SK-N-SH treated with all-trans-retinoic acid at 6 μM for 48 hours (cell line): ENCODE measurements around the gene ARHGAP29.

Experiments used
- ATAC-seq: fragments of 200-7000 bp; cut with Tn5 transposase; 3 replicates; pipeline ENCODE4 v1.9.1; 2020; ENCODE audit warnings: mild to moderate bottlenecking, moderate library complexity
- ARNTL ChIP-seq: fragments of 450-650 bp; formaldehyde crosslinking; IDR thresholded peaks from 2 replicates; pipeline ENCODE4 v1.5.0; 2020; ENCODE audit warnings: low read depth, mild to moderate bottlenecking, moderate library complexity, borderline replicate concordance
- BACH2 ChIP-seq: fragments of 250-450 bp; sonication (Bioruptor Pico); IDR thresholded peaks from 2 replicates; pipeline ENCODE4 v1.9.0; 2021; ENCODE audit warnings: mild to moderate bottlenecking, borderline replicate concordance
- CREB5 ChIP-seq: fragments of 250-450 bp; sonication (Bioruptor Pico); IDR thresholded peaks from 2 replicates; pipeline ENCODE4 v1.5.1; 2020; ENCODE audit warnings: low read depth, mild to moderate bottlenecking, moderate library complexity
- CSDC2 ChIP-seq: fragments of 250-450 bp; sonication (Bioruptor Pico); IDR thresholded peaks from 2 replicates; pipeline ENCODE4 v1.5.0; 2020; ENCODE audit warnings: mild to moderate bottlenecking, moderate library complexity
- CSRNP3 ChIP-seq: fragments of 250-450 bp; sonication (Bioruptor Pico); IDR thresholded peaks from 2 replicates; pipeline ENCODE4 v1.5.1; 2021; ENCODE audit warnings: mild to moderate bottlenecking, moderate library complexity
- ESRRG ChIP-seq: fragments of 250-450 bp; sonication (Bioruptor Pico); IDR thresholded peaks from 2 replicates; pipeline ENCODE4 v1.6.1; 2021; ENCODE audit warnings: mild to moderate bottlenecking
- GLIS3 ChIP-seq: fragments of 250-450 bp; sonication (Bioruptor Pico); IDR thresholded peaks from 2 replicates; pipeline ENCODE4 v1.5.0; 2020; ENCODE audit warnings: mild to moderate bottlenecking, moderate library complexity
- ISL1 ChIP-seq: fragments of 250-450 bp; sonication (Bioruptor Pico); IDR thresholded peaks from 2 replicates; pipeline ENCODE4 v2.1.2; 2022; ENCODE audit warnings: mild to moderate bottlenecking, moderate library complexity
- OSR1 ChIP-seq: fragments of 250-450 bp; sonication (Bioruptor Pico); IDR thresholded peaks from 2 replicates; pipeline ENCODE4 v1.8.0; 2022; ENCODE audit warnings: moderate library complexity, mild to moderate bottlenecking, inconsistent platforms
- PATZ1 ChIP-seq: fragments of 250-450 bp; sonication (Bioruptor Pico); IDR thresholded peaks from 2 replicates; pipeline ENCODE4 v1.8.0; 2020; ENCODE audit warnings: mild to moderate bottlenecking, moderate library complexity, borderline replicate concordance
- POU6F1 ChIP-seq: fragments of 250-450 bp; sonication (Bioruptor Pico); IDR thresholded peaks from 2 replicates; pipeline ENCODE4 v1.8.0; 2021; ENCODE audit warnings: low read depth, mild to moderate bottlenecking, moderate library complexity, borderline replicate concordance
- PPARA ChIP-seq: fragments of 250-450 bp; sonication (Bioruptor Pico); IDR thresholded peaks from 2 replicates; pipeline ENCODE4 v1.5.0; 2020; ENCODE audit warnings: mild to moderate bottlenecking, borderline replicate concordance
- SNAI2 ChIP-seq: fragments of 250-450 bp; sonication (Bioruptor Pico); IDR thresholded peaks from 2 replicates; pipeline ENCODE4 v1.5.0; 2020; ENCODE audit warnings: mild to moderate bottlenecking, moderate library complexity
- TCF4 ChIP-seq: fragments of 250-450 bp; sonication (Bioruptor Pico); IDR thresholded peaks from 2 replicates; pipeline ENCODE4 v1.8.0; 2021; ENCODE audit warnings: mild to moderate bottlenecking, moderate library complexity, borderline replicate concordance
- TOX ChIP-seq: fragments of 250-450 bp; sonication (Bioruptor Pico); IDR thresholded peaks from 2 replicates; pipeline ENCODE4 v1.8.0; 2021; ENCODE audit warnings: mild to moderate bottlenecking, moderate library complexity, borderline replicate concordance
- ZC3H10 ChIP-seq: fragments of 250-450 bp; sonication (Bioruptor Pico); IDR thresholded peaks from 2 replicates; pipeline ENCODE4 v1.5.1; 2021; ENCODE audit warnings: mild to moderate bottlenecking, moderate library complexity
- ZFP3 ChIP-seq: fragments of 250-450 bp; sonication (Bioruptor Pico); IDR thresholded peaks from 2 replicates; pipeline ENCODE4 v1.5.0; 2020; ENCODE audit warnings: mild to moderate bottlenecking, moderate library complexity
- ZFP30 ChIP-seq: fragments of 450-650 bp; formaldehyde crosslinking; IDR thresholded peaks from 2 replicates; pipeline ENCODE4 v1.5.0; 2022; ENCODE audit warnings: mild to moderate bottlenecking, moderate library complexity
- ZNF565 ChIP-seq: fragments of 450-650 bp; formaldehyde crosslinking; conservative IDR thresholded peaks from 2 replicates; pipeline ENCODE4 v1.5.0; 2020; ENCODE audit warnings: low read depth, mild to moderate bottlenecking, moderate library complexity
- ZNF70 ChIP-seq: fragments of 450-650 bp; formaldehyde crosslinking; IDR thresholded peaks from 2 replicates; pipeline ENCODE4 v1.5.0; 2020; ENCODE audit warnings: mild to moderate bottlenecking, moderate library complexity
- ZNF8 ChIP-seq: fragments of 450-650 bp; formaldehyde crosslinking; IDR thresholded peaks from 2 replicates; pipeline ENCODE4 v1.5.0; 2020; ENCODE audit warnings: mild to moderate bottlenecking, moderate library complexity

The ARHGAP29 gene

GRCh38 chr1:94231746-94232145 lies 5.6 kb downstream of the ARHGAP29 start:
- no peak for ATAC-seq
- TF ChIP-seq ISL1 (CRISPR knock-in tag) (no peak), CREB5 (CRISPR knock-in tag) (no peak), SNAI2 (no peak), ZNF565 (CRISPR knock-in tag) (no peak), ZC3H10 (CRISPR knock-in tag) (no peak), TOX (CRISPR knock-in tag) (no peak), CSRNP3 (CRISPR knock-in tag) (no peak), ZFP3 (CRISPR knock-in tag) (no peak), OSR1 (CRISPR knock-in tag) (no peak), PPARA (CRISPR knock-in tag) (no peak), ZNF70 (no peak), POU6F1 (CRISPR knock-in tag) (no peak), GLIS3 (CRISPR knock-in tag) (no peak), ZNF8 (CRISPR knock-in tag) (no peak), ARNTL (no peak), ESRRG (CRISPR knock-in tag) (no peak), PATZ1 (no peak), BACH2 (CRISPR knock-in tag) (no peak), ZFP30 (CRISPR knock-in tag) (no peak), TCF4 (no peak)

- TF ChIP-seq ARNTL, result no peak
- no peak for ATAC-seq
These were observed 6.5 kb downstream of the ARHGAP29 start for GRCh38 chr1:94230920-94231319.

- no peak for ATAC-seq
- TF ChIP-seq CSRNP3 (CRISPR knock-in tag) (no peak), GLIS3 (CRISPR knock-in tag) (no peak), CSDC2 (CRISPR knock-in tag) (no peak), ZC3H10 (CRISPR knock-in tag) (no peak), PATZ1 (no peak)
These were observed 8.6 kb downstream of the ARHGAP29 start for GRCh38 chr1:94228640-94229375.
